Neural cell (in vitro differentiated cells): ENCODE results near the gene MKRN1. TPM values are rescaled to one million over a fixed set of nuclear protein-coding genes. Genes with fewer than 3 reads are reported as not detected.

Experiments
- H2AFZ ChIP-seq: fragments of 200-600, 300-800 bp; sonication (generic), shearing (Covaris generic); 2 replicates; pipeline ENCODE4 v1.6.0; 2014; ENCODE audit warnings: low read depth, mild to moderate bottlenecking, antibody characterized with exemption, low read length, moderate library complexity
- H3F3A ChIP-seq: fragments of 200-600 bp; shearing (Covaris generic); 2 replicates; pipeline ENCODE4 v1.6.1; 2016; ENCODE audit warnings: mild to moderate bottlenecking, moderate library complexity, mixed read lengths, antibody characterized with exemption, low read length; ENCODE audit not compliant: insufficient read depth, poor library complexity, severe bottlenecking
- H3K27ac ChIP-seq: fragments of 200-600, 300-800 bp; sonication (generic), shearing (Covaris generic); 2 replicates; pipeline ENCODE4 v1.5.1; 2014; ENCODE audit warnings: mild to moderate bottlenecking, low read length, moderate library complexity
- H3K27me3 ChIP-seq: fragments of 300-800, 200-600 bp; sonication (generic), shearing (Covaris generic); 2 replicates; pipeline ENCODE4 v1.6.0; 2014; ENCODE audit warnings: mild to moderate bottlenecking, low read depth, low read length, moderate library complexity; ENCODE audit not compliant: insufficient read depth
- H3K36me3 ChIP-seq: fragments of 300-800, 200-600 bp; sonication (generic), shearing (Covaris generic); 2 replicates; pipeline ENCODE4 v1.5.1; 2014; ENCODE audit warnings: mild to moderate bottlenecking, antibody characterized with exemption, low read length, moderate library complexity; ENCODE audit not compliant: insufficient read depth
- H3K4me2 ChIP-seq: fragments of 300-800, 200-600 bp; sonication (generic), shearing (Covaris generic); 2 replicates; pipeline ENCODE4 v1.6.0; 2014; ENCODE audit warnings: mild to moderate bottlenecking, low read length
- H3K4me3 ChIP-seq: fragments of 300-800, 200-600 bp; sonication (generic), shearing (Covaris generic); 2 replicates; pipeline ENCODE4 v1.5.1; 2014; ENCODE audit warnings: mild to moderate bottlenecking, low read length, moderate library complexity
- H3K79me2 ChIP-seq: fragments of 200-600 bp; shearing (Covaris generic); replicated peaks from 2 replicates; pipeline ENCODE4 v1.6.0; 2014; ENCODE audit warnings: mild to moderate bottlenecking, low read length, moderate library complexity; ENCODE audit not compliant: insufficient read depth
- H3K9ac ChIP-seq: fragments of 300-800, 200-600 bp; sonication (generic), shearing (Covaris generic); 2 replicates; pipeline ENCODE4 v1.6.1; 2016; ENCODE audit warnings: mild to moderate bottlenecking, low read length, mixed read lengths
- H3K9me2 ChIP-seq: fragments of 200-600 bp; shearing (Covaris generic); 2 replicates; pipeline ENCODE4 v1.6.1; 2016; ENCODE audit warnings: mild to moderate bottlenecking, low read length, mixed read lengths; ENCODE audit not compliant: insufficient read depth
- H3K9me3 ChIP-seq: fragments of 200-600, 300-800 bp; sonication (generic), shearing (Covaris generic); 2 replicates; pipeline ENCODE4 v1.6.1; 2016; ENCODE audit warnings: mild to moderate bottlenecking, mixed run types, low read length, moderate library complexity, mixed read lengths
- H4K20me1 ChIP-seq: fragments of 200-600 bp; shearing (Covaris generic); 2 replicates; pipeline ENCODE4 v1.6.1; 2016; ENCODE audit warnings: mild to moderate bottlenecking, mixed run types; ENCODE audit not compliant: insufficient read depth
- CTCF ChIP-seq: fragments of 450-650 bp; IDR thresholded peaks from 2 replicates; pipeline ENCODE4 v1.5.1; 2014; ENCODE audit warnings: antibody characterized with exemption, mild to moderate bottlenecking, moderate library complexity; ENCODE audit not compliant: poor library complexity, severe bottlenecking
- EP300 ChIP-seq: fragments of 450-650 bp; conservative IDR thresholded peaks from 2 replicates; pipeline ENCODE4 v1.6.1; 2014; ENCODE audit warnings: antibody characterized with exemption, mild to moderate bottlenecking, moderate library complexity; ENCODE audit not compliant: poor library complexity, severe bottlenecking
- EZH2 ChIP-seq: fragments of 200-600, 300-800 bp; shearing (Covaris generic), sonication (generic); IDR thresholded peaks from 2 replicates; pipeline ENCODE4 v1.6.1; 2014; ENCODE audit warnings: antibody characterized with exemption, low read length, borderline replicate concordance, mild to moderate bottlenecking; ENCODE audit not compliant: insufficient read depth, poor library complexity, severe bottlenecking
- MXI1 ChIP-seq: fragments of 450-650 bp; conservative IDR thresholded peaks from 2 replicates; pipeline ENCODE4 v1.6.1; 2014; ENCODE audit warnings: antibody characterized with exemption, mild to moderate bottlenecking; ENCODE audit not compliant: poor library complexity, severe bottlenecking
- POLR2AphosphoS5 ChIP-seq: IDR thresholded peaks from 2 replicates; pipeline ENCODE4 v1.6.1; 2012
- RAD21 ChIP-seq: fragments of 450-650 bp; conservative IDR thresholded peaks from 2 replicates; pipeline ENCODE4 v1.6.1; 2014; ENCODE audit warnings: antibody characterized with exemption, mild to moderate bottlenecking, moderate library complexity
- REST ChIP-seq: IDR thresholded peaks from 2 replicates; pipeline ENCODE4 v1.6.1; 2012; ENCODE audit warnings: borderline replicate concordance
- SMC3 ChIP-seq: fragments of 450-650 bp; conservative IDR thresholded peaks from 2 replicates; pipeline ENCODE4 v1.6.1; 2014; ENCODE audit warnings: antibody characterized with exemption, mild to moderate bottlenecking, moderate library complexity; ENCODE audit not compliant: poor library complexity
- TAF1 ChIP-seq: IDR thresholded peaks from 2 replicates; pipeline ENCODE4 v1.6.1; 2012; ENCODE audit warnings: low read depth
- polyA plus RNA-seq: library from polyadenylated mRNA; depleted of rRNA; stranded (reverse); fragments of >200 nt; gene quantifications from 2 replicates; pipeline ENCODE4 v1.2.3, GENCODE V29; 2014

MKRN1 gene
- polyA plus RNA-seq, 1 donor from 2014 or later: 251 TPM

GRCh38 chr7:140441519-140441918, 37.8 kb downstream of the MKRN1 start:
- no peak overlapping the region for H3K4me3 ChIP-seq
- TF ChIP-seq TAF1: no peak
- TF ChIP-seq EZH2: no peak
- TF ChIP-seq EP300: no peak
- no peak for TF ChIP-seq RAD21
- no peak for TF ChIP-seq REST
- TF ChIP-seq MXI1: no peak
- no peak for TF ChIP-seq SMC3
- TF ChIP-seq CTCF: no peak
- no peak for TF ChIP-seq POLR2AphosphoS5
- H3K9ac ChIP-seq: no peak overlapping the region
- H4K20me1 ChIP-seq: no peaks in the 10 kb centered on the region
- H3K79me2 ChIP-seq: no peaks in the 10 kb centered on the region
- H3K9me3 ChIP-seq: no peaks in the 10 kb centered on the region
- no peak overlapping the region for H3K27ac ChIP-seq
- no peaks in the 10 kb centered on the region for H3F3A ChIP-seq
- H3K27me3 ChIP-seq: no peaks in the 10 kb centered on the region
- H3K4me2 ChIP-seq: no peak overlapping the region
- no peak overlapping the region for H2AFZ ChIP-seq
- no peaks in the 10 kb centered on the region for H3K36me3 ChIP-seq
- H3K9me2 ChIP-seq: no peaks in the 10 kb centered on the region

- no peaks in the 10 kb centered on the region for H3F3A ChIP-seq
- no peaks in the 10 kb centered on the region for H3K36me3 ChIP-seq
- no peak overlapping the region for H2AFZ ChIP-seq
- no peaks in the 10 kb centered on the region for H4K20me1 ChIP-seq
- H3K27me3 ChIP-seq: no peaks in the 10 kb centered on the region
- no peak overlapping the region for H3K4me3 ChIP-seq
- no peak overlapping the region for H3K4me2 ChIP-seq
- no peak for TF ChIP-seq CTCF
- no peak for TF ChIP-seq RAD21
- no peak for TF ChIP-seq REST
- TF ChIP-seq POLR2AphosphoS5: no peak
- no peak for TF ChIP-seq TAF1
- no peak for TF ChIP-seq EP300
- no peak for TF ChIP-seq SMC3
- no peaks in the 10 kb centered on the region for H3K9me2 ChIP-seq
- no peaks in the 10 kb centered on the region for H3K9me3 ChIP-seq
- H3K9ac ChIP-seq: no peak overlapping the region
- no peak overlapping the region for H3K27ac ChIP-seq
- no peaks in the 10 kb centered on the region for H3K79me2 ChIP-seq
These were observed 38.7 kb downstream of the MKRN1 start for GRCh38 chr7:140440593-140440992.
